CMK (cell line): ENCODE measurements around the gene FHIT.

Experiments
- DNase-seq: peaks from one replicate; pipeline ENCODE4 v3.0.0-alpha.2; 2010; ENCODE audit warnings: low read depth

Gene FHIT

DNA sequence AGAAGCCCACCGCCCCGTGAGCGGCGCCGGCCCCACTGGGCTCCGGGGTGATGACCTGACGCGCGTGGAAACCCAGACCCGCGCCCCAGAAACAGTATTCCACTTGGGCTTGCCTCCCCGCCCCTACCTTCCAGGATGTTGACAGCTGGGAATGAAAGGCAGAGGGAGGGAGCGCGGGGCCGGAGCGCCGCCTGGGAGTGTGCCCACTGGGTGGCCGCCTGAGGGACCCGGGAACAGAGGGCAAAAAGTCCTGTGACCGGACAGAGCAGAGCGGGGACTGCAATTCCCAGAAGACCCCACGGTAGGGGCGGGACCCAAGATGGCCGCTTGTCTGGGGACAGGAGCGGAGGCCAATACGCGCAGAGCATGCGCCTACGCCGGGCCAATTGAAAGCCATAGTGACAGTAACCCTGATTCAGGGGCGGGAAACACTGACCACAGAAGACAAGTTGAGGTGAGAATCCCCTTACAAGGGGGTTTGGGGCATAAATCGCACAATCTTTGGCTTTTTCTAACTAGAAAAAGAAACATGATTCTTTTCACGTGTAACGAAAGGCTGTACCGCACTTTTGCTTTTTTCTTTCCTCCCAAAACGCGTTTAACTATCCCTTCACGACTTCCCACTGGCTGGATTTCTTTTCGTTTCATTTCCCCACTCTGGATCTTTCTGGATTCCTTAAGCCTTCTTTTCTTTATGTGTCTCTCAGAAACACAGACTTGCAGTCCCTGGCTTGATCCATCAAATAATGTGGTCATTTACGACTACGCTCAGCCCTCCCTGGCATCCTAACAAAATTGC is at the start of gene FHIT:
Gene FHIT, minus strand, starts transcription at position 279 of the 799 bp plus-strand sequence.
- peak; percentile 88 for DNase-seq

- no peak for DNase-seq
Observed at GRCh38 chr3:61300786-61301185, 49.5 kb upstream of the FHIT start.

DNA sequence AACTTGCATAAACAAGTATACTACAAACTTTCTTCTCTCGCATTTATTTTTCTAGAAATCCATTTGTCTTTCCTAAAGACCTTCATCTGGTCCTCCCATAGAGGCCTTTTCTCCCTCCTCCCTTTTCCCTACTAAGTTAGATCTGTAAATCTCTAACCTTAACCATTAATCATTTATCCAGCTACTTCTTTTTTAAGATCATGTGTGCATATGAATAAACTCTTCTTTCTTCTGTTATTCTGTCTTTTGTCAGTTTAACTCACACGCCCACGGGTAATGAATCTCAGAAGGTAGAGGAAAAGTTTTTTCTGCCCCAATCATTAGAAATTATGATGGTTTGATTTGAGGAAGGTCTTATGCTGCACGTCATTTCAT is 48.7 kb upstream of the FHIT start:
- DNase-seq, result no peak

DNA sequence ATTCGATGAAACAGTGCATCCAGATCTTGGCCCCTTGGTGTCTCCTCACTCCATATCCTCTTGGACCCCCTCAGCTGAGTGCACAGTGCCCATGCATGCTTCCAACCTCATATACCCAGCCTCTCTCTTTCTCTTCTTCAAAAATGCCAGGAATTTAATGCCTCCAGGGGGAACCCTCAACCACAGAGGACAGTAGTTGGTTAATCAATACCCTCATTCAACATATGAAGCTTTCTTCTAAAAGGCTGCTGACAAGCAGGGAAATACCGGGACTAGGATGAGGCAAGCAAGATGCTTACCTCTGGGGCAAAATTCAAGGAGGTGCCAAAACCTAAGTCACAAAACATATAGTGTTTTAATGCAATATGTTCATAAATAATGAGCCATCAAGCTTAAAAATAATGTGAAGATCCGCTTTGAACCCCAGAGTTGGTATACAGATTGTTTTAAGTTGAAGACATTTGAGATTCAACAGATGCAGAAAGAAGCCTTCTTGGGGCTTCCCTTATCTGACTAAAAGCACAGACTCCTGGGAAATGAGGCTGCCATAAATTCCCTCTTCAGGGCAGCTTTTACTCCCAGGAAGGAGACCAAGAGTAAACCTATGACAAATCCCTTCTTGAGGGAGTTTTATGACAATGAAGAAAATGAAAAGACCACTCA is 48.2 kb upstream of the FHIT start:
- no peak for DNase-seq

DNA sequence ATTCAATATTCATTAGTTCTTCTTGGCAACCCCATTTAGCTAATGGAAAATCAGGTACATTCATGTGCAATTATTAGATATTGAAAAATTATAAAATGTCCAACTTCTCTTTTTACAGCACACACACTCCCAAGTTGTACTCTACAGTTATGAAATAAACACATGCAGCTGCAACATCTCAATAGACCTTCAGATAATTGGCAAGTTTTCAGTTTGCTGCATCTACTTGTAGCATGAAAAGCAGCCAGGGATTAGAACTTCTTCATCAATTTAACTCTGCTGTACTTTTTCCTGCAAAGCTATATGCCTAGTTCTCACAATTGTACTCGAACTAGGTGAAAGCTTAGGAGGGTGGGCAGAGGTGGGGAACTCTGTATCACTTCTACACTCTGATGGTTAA is 46.6 kb upstream of the FHIT start:
- no peak for DNase-seq

GRCh38 chr3:61288446-61288845 is 37.2 kb upstream of the FHIT start:
- no peak for DNase-seq

DNA sequence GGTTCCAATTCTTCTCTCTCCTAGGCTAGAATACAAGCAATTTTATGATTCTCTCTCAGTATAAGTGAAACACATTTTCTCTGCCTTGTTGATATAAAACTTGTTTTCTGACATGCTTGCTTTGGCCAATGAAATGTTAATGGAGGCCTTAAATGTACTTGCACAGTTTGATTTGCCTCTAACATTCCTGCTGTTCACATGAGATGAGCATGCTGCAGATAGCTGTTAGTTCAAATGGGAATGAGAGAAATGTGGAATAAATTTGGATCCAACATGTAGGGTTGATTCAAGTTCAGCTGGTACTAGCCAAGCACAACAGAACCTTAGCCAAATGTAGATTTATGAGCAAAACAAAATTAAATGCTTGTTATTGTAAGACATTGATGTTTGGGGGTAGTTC is 32.6 kb upstream of the FHIT start:
- no peak for DNase-seq

GRCh38 chr3:61278713-61279112 is 27.5 kb upstream of the FHIT start:
- no peak for DNase-seq

GRCh38 chr3:61277411-61277810 is 26.2 kb upstream of the FHIT start:
- no peak for DNase-seq

- no peak for DNase-seq
Observed at GRCh38 chr3:61269435-61269834, 18.2 kb upstream of the FHIT start.

GRCh38 chr3:61268644-61269043 is 17.4 kb upstream of the FHIT start:
- no peak for DNase-seq

DNA sequence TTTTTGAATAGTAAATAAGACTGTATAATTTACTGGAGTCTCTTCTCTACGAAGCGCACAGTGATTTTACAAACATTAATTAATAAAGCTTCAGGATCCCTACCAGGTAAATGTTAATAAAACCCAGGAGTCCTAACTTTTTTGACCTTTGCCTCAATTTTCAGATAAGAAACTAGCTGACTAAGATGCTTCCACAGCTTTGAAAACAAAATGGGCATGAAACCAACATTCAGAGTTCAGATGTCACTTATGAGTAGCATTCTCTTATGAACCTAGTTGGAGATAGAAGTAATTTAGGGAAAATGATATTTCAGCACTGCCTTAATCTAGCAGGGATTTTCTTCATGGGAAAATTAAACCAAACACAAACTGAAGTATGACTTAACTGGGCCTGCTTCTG is 13.0 kb upstream of the FHIT start:
- no peak for DNase-seq

GRCh38 chr3:61257148-61257547 is 5.9 kb upstream of the FHIT start:
- DNase-seq, result no peak

DNA sequence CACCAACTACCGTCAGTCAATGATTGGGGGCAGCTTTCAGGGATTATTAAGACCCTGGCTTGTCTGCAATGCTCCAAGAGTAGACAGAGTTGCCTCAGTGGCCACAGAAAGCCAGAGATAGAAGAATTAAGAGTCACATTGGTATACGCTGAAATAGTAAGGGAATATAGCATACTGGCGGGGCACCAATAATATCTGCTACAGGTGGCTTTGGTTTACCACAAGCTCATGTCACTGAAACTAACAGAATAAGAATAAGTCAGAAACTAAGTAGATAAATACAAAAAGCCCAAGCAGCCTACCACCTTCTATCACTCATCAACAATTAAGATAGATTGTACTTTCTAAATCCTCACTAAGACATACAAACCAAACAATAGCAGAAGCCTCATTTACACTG is 2.5 kb upstream of the FHIT start:
- DNase-seq, result no peak

- no peak for DNase-seq
Observed at GRCh38 chr3:61252836-61253235, 1.6 kb upstream of the FHIT start.

DNA sequence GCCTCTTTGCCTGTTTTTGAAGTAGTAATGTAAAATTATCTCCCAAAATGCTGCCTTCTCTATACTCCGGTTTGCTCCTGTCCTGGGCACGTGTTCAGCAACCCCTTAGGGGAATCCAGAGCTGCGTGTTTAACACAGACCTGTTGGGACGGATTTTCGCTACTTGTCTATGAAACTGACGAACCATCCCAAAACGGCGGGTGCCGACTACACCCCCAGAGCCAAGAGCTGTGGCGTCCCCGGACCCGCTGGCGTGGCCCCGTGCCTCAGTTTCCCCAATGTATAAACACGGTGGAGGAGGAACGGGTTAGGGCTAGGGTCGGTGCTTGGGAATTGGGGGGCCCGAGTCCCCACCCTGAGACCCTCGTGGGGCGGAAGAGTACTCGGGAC is 473 bp downstream of the FHIT start:
- DNase-seq, result no peak

- DNase-seq, result no peak
Observed at GRCh38 chr3:61248496-61248895, 2.8 kb downstream of the FHIT start.

DNA sequence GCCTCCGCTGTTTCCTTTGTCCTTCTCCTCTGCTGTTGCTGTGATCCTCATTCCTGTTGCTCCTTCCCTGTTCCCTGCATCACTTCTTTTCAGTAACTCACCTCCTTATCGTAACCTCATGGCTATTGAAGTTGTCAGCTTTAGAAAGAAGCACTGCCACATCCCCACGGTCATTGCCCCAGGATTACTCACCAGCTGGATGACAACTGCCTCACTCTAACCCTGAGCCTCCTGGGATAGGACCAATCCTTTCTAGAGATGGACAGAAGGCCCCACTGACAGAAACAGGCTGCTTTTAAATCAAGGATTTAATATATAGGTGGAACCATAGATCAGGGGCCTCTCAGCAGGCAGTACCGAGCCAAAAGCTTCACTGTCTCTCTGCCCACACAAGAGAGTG is 4.1 kb downstream of the FHIT start:
- DNase-seq, result no peak

GRCh38 chr3:61239871-61240270 is 11.4 kb downstream of the FHIT start:
- DNase-seq, result no peak

- no peak for DNase-seq
Observed at GRCh38 chr3:61237858-61238257, 13.4 kb downstream of the FHIT start.

DNA sequence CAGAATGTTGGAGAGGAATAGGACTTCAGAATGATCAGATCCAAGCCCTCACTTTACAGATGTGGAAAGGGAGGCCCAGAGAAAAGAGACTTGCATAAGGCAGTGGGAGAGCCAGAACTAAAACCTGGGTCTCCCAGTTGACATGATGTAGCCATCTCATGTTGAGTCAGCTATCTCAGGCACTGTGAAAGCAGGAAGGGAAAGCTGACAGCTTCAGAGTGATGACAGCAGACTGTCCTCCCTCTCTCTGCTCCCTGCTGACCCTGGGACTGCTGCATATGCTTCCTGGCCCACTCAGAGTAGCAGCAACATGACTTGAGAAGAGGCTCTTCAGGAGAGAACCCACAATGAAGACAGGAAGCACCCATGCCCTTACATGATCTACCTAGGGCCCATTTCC is 14.7 kb downstream of the FHIT start:
- DNase-seq, result no peak

- no peak for DNase-seq
Observed at GRCh38 chr3:61233746-61234145, 17.5 kb downstream of the FHIT start.

GRCh38 chr3:61231693-61232092 is 19.6 kb downstream of the FHIT start:
- DNase-seq, result no peak

GRCh38 chr3:61227799-61228198 is 23.5 kb downstream of the FHIT start:
- no peak for DNase-seq
